PFSK-1 (cell line): ENCODE data around the gene TENM3.

Source experiments
- FOXP2 ChIP-seq: optimal IDR thresholded peaks from 2 replicates; pipeline ENCODE3; 2011; ENCODE audit warnings: borderline replicate concordance, control low read depth, inconsistent platforms; ENCODE audit not compliant: insufficient read depth; ENCODE audit errors: extremely low read length, extremely low read depth
- POLR2AphosphoS5 ChIP-seq: IDR thresholded peaks from 2 replicates; pipeline ENCODE4 v1.6.1; 2012; ENCODE audit warnings: low read depth, mild to moderate bottlenecking, control low read depth, low read length, moderate library complexity
- REST ChIP-seq, 2 experiments: IDR thresholded peaks; 2 replicates each; pipeline versions ENCODE4 v1.6.1 to v1.8.0; 2011 to 2012; ENCODE audit warnings: low read depth in 2 of 2, low read length in 2 of 2, control low read depth in 1 of 2, inconsistent platforms in 1 of 2, mild to moderate bottlenecking in 1 of 2, moderate library complexity in 1 of 2; ENCODE audit not compliant: insufficient read depth in 1 of 2
- SIN3A ChIP-seq: IDR thresholded peaks from 2 replicates; pipeline ENCODE4 v1.6.1; 2012; ENCODE audit warnings: mild to moderate bottlenecking, low read length, moderate library complexity, borderline replicate concordance; ENCODE audit not compliant: insufficient read depth
- TAF1 ChIP-seq: IDR thresholded peaks from 2 replicates; pipeline ENCODE4 v1.6.1; 2012; ENCODE audit warnings: low read length, control low read depth, borderline replicate concordance; ENCODE audit not compliant: insufficient read depth

DNA sequence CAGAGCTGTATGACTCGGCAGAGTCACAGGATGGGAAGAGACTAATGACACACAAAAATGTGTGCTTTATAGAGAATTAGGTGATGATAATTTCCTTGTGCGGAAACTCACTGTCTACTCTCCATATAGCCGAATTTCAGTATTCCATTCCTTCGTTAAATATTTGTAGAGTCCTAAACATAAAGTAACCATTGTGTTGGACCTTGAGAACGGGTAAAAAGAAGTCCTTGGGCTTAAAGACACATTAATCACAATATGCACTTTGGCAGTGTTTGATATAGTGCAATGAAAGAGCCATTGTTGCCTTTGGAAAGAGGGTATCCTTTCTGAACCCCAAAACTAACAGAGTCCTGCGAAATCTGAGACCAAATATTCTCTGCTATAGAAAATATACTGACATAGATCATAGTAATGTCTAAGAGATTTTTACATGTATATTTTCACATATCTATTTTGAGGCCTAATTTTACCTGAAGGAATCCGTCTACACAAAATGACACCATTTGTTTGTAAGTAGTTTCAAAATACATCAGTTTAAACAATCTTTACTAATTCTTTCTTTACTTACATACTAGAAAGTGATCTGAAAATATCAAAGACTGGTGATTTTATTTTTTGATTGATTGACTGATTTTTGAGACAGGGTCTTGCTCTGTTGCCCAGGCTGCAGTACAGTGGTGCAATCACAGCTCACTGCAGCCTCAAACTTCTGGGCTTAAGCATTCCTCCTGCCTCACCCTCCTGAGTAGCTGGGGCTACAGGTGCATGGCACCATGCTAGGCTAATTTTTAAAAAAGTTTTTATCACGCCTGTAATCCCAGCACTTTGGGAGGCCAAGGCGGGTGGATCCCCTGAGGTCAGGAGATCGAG lies 377.1 kb downstream of the TENM3 start:
- TF ChIP-seq REST (IDR thresholded peaks at IDR 0.05; ENCODE audit: insufficient read depth in 1 of 2, low read depth in 2 of 2, low read length in 2 of 2) (no peak), POLR2AphosphoS5 (no peak), SIN3A (no peak), TAF1 (no peak), FOXP2 (no peak)
